Neural progenitor cell (in vitro differentiated cells): ENCODE data around the gene INVS.

Source experiments
- EZH2 ChIP-seq: fragments of 200-600 bp; sonication (generic); IDR thresholded peaks from 2 replicates; pipeline ENCODE4 v1.6.1; 2017; ENCODE audit warnings: antibody characterized with exemption, mild to moderate bottlenecking, moderate library complexity
- EZH2phosphoT487 ChIP-seq: fragments of 200-600 bp; sonication (generic); IDR thresholded peaks from 2 replicates; pipeline ENCODE4 v1.6.1; 2017; ENCODE audit warnings: antibody characterized with exemption
- TF ChIP-seq, protein P1 (sequence below): fragments of 200-600 bp; sonication (generic); IDR thresholded peaks from 2 replicates; pipeline ENCODE4 v1.5.1; 2017; ENCODE audit warnings: antibody characterized with exemption, mild to moderate bottlenecking

DNA sequence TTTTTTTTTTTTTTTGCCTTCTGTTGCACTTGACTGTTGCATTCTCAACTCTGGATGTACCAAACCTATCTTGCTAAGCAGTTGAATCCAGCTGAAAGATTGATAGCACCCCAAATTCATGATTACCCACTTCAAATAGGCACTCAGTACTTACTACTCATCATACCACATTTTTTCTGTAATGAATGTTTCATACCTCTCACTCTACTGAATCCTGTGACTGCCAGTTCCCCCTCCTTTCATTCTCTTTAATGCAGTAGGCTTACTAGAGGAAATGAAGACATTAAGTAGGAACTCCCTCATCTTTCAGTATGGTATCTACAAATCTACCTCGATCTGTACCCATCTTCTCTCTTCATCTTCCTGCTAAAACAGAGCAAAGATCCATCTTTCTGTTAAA is 6.8 kb downstream of the INVS start:
- TF ChIP-seq, protein P1, sequence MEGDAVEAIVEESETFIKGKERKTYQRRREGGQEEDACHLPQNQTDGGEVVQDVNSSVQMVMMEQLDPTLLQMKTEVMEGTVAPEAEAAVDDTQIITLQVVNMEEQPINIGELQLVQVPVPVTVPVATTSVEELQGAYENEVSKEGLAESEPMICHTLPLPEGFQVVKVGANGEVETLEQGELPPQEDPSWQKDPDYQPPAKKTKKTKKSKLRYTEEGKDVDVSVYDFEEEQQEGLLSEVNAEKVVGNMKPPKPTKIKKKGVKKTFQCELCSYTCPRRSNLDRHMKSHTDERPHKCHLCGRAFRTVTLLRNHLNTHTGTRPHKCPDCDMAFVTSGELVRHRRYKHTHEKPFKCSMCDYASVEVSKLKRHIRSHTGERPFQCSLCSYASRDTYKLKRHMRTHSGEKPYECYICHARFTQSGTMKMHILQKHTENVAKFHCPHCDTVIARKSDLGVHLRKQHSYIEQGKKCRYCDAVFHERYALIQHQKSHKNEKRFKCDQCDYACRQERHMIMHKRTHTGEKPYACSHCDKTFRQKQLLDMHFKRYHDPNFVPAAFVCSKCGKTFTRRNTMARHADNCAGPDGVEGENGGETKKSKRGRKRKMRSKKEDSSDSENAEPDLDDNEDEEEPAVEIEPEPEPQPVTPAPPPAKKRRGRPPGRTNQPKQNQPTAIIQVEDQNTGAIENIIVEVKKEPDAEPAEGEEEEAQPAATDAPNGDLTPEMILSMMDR, result no peak
- TF ChIP-seq EZH2 (no peak), EZH2phosphoT487 (no peak)
